ENCODE measurements around the gene STAC3. TPM values are rescaled to one million over a fixed set of nuclear protein-coding genes. Genes with fewer than 3 reads are reported as not detected.

STAC3 gene
- total and polyA plus RNA-seq, 9 of the 15 experiments (the other 6 are each of a cell fraction or from before 2014, with no cell fraction given), result 0.45 to 6.4 (median 3.3) TPM

DNA sequence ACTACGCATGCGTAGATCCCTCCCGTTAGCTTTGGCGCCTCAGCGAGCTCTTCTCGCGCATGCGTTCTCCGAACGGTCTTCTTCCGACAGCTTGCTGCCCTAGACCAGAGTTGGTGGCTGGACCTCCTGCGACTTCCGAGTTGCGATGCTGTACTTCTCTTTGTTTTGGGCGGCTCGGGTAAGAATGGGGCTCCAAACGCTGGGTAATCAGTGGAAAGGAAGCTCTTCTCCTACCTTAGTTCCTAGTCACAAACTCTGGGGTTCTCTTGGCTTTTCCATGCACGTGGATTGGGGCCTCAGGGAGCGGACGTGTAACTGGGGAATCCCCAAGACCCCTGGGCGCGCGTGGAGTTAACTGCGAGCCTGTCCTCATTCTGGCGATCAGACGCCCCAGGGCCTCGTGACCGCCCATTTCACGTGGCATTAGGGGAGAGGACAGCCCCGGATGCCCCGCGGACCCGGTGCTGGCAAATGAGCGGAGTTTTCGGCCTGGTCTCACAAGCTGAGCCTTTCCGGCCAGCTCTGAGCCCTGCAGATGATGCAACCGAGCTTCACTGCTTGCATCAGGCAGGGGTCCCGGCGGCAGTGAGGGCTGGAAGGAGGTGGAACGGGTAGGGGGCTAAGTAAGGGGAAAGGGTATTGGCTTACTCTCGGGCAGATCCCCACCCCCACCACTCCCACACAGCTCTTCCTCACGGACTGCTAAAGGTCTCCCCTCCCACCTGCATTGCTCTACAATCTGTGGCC is 21.2 kb downstream of the STAC3 start, which contains the start of gene SHMT2 (continued):
- TF ChIP-seq, protein P1, sequence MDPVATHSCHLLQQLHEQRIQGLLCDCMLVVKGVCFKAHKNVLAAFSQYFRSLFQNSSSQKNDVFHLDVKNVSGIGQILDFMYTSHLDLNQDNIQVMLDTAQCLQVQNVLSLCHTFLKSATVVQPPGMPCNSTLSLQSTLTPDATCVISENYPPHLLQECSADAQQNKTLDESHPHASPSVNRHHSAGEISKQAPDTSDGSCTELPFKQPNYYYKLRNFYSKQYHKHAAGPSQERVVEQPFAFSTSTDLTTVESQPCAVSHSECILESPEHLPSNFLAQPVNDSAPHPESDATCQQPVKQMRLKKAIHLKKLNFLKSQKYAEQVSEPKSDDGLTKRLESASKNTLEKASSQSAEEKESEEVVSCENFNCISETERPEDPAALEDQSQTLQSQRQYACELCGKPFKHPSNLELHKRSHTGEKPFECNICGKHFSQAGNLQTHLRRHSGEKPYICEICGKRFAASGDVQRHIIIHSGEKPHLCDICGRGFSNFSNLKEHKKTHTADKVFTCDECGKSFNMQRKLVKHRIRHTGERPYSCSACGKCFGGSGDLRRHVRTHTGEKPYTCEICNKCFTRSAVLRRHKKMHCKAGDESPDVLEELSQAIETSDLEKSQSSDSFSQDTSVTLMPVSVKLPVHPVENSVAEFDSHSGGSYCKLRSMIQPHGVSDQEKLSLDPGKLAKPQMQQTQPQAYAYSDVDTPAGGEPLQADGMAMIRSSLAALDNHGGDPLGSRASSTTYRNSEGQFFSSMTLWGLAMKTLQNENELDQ (CRISPR knock-in tag; IDR thresholded peaks at IDR 0.05; ENCODE audit: borderline replicate concordance), result no peak
- TF ChIP-seq COPS2 (conservative IDR thresholded peaks at IDR 0.05), result no peak
- peak; percentile 65 for TF ChIP-seq GABPA (tag; conservative IDR thresholded peaks at IDR 0.05; ENCODE audit: low read depth)
- no peak for TF ChIP-seq KLF13 (tag; IDR thresholded peaks at IDR 0.05; ENCODE audit: borderline replicate concordance, low read depth)
- no peak for TF ChIP-seq CBFA2T3 (IDR thresholded peaks at IDR 0.05)
- TF ChIP-seq, protein P2, sequence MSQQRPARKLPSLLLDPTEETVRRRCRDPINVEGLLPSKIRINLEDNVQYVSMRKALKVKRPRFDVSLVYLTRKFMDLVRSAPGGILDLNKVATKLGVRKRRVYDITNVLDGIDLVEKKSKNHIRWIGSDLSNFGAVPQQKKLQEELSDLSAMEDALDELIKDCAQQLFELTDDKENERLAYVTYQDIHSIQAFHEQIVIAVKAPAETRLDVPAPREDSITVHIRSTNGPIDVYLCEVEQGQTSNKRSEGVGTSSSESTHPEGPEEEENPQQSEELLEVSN (IDR thresholded peaks at IDR 0.05; ENCODE audit: borderline replicate concordance in 1 of 2, extremely low read depth in 1 of 2, insufficient read depth in 1 of 2, insufficient read length in 1 of 2, low read depth in 1 of 2, low read length in 1 of 2, poor library complexity in 1 of 2, severe bottlenecking in 1 of 2), result peak; percentile 38 to 58
- TF ChIP-seq CBFA2T2 (conservative IDR thresholded peaks at IDR 0.05), result no peak
- TF ChIP-seq ZNF175 (CRISPR knock-in tag; IDR thresholded peaks at IDR 0.05; ENCODE audit: low read depth), result peak; percentile 87
- no peak for TF ChIP-seq NCOA4 (IDR thresholded peaks at IDR 0.05; ENCODE audit: partially characterized antibody)
- TF ChIP-seq CBX8 (IDR thresholded peaks at IDR 0.05; ENCODE audit: borderline replicate concordance, extremely low read depth, low read depth, low read length, poor library complexity, severe bottlenecking), result no peak
- TF ChIP-seq BRCA1 (IDR thresholded peaks at IDR 0.05), result no peak
- TF ChIP-seq BRCA1 (CRISPR knock-in tag; IDR thresholded peaks at IDR 0.05), result no peak
- TF ChIP-seq KLF16 (IDR thresholded peaks at IDR 0.05), result no peak
- TF ChIP-seq, protein P3, sequence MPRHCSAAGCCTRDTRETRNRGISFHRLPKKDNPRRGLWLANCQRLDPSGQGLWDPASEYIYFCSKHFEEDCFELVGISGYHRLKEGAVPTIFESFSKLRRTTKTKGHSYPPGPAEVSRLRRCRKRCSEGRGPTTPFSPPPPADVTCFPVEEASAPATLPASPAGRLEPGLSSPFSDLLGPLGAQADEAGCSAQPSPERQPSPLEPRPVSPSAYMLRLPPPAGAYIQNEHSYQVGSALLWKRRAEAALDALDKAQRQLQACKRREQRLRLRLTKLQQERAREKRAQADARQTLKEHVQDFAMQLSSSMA (CRISPR knock-in tag; IDR thresholded peaks at IDR 0.05), result no peak
- peak; percentile 68 for TF ChIP-seq EGR1 (conservative IDR thresholded peaks at IDR 0.05)
- TF ChIP-seq TEAD1 (CRISPR knock-in tag; IDR thresholded peaks at IDR 0.05), result peak in 1 of 2 experiments; percentile 11; a peak in 1 of 4 replicates
- no peak for TF ChIP-seq ZNF217 (CRISPR knock-in tag; IDR thresholded peaks at IDR 0.05)
- peak; percentile 85 for TF ChIP-seq POLR2A (conservative IDR thresholded peaks at IDR 0.05)
- no peak for TF ChIP-seq MCM2 (IDR thresholded peaks at IDR 0.05; ENCODE audit: low read depth)
- TF ChIP-seq, protein P4, sequence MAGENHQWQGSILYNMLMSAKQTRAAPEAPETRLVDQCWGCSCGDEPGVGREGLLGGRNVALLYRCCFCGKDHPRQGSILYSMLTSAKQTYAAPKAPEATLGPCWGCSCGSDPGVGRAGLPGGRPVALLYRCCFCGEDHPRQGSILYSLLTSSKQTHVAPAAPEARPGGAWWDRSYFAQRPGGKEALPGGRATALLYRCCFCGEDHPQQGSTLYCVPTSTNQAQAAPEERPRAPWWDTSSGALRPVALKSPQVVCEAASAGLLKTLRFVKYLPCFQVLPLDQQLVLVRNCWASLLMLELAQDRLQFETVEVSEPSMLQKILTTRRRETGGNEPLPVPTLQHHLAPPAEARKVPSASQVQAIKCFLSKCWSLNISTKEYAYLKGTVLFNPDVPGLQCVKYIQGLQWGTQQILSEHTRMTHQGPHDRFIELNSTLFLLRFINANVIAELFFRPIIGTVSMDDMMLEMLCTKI (IDR thresholded peaks at IDR 0.05; ENCODE audit: partially characterized antibody), result no peak
- TF ChIP-seq, protein P5, sequence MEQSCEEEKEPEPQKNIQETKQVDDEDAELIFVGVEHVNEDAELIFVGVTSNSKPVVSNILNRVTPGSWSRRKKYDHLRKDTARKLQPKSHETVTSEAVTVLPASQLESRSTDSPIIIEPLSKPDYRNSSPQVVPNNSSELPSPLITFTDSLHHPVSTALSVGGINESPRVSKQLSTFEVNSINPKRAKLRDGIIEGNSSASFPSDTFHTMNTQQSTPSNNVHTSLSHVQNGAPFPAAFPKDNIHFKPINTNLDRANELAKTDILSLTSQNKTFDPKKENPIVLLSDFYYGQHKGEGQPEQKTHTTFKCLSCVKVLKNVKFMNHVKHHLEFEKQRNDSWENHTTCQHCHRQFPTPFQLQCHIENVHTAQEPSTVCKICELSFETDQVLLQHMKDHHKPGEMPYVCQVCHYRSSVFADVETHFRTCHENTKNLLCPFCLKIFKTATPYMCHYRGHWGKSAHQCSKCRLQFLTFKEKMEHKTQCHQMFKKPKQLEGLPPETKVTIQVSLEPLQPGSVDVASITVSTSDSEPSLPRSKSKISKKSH (CRISPR knock-in tag; IDR thresholded peaks at IDR 0.05), result no peak
- no peak for TF ChIP-seq TFAM (CRISPR knock-in tag; conservative IDR thresholded peaks at IDR 0.05)
